Right lobe of liver (tissue), 4 donors: ENCODE measurements around the gene SCAP.

Experiments used
- POLR2A ChIP-seq: fragments of 450-650 bp; IDR thresholded peaks from one replicate; pipeline ENCODE4 v1.6.1; 2017; ENCODE audit warnings: antibody characterized with exemption, mild to moderate bottlenecking
- TF ChIP-seq, protein P1 (sequence below), 4 donors: fragments of 200-600 bp in 3 of 4; fragments of 450-650 bp in 1 of 4; IDR thresholded peaks; one replicate each; pipeline versions ENCODE4 v1.5.1 to v1.8.0; 2016 to 2022; ENCODE audit warnings: antibody characterized with exemption in 4 of 4, mild to moderate bottlenecking in 2 of 4
- donor health status: DM: no; HTN: no; CAD: no.
- donor health status: DM: no; HTN: no; CAD: no.
- donor health status: DM: no; HTN: yes; CAD: no.

- TF ChIP-seq, protein P1, sequence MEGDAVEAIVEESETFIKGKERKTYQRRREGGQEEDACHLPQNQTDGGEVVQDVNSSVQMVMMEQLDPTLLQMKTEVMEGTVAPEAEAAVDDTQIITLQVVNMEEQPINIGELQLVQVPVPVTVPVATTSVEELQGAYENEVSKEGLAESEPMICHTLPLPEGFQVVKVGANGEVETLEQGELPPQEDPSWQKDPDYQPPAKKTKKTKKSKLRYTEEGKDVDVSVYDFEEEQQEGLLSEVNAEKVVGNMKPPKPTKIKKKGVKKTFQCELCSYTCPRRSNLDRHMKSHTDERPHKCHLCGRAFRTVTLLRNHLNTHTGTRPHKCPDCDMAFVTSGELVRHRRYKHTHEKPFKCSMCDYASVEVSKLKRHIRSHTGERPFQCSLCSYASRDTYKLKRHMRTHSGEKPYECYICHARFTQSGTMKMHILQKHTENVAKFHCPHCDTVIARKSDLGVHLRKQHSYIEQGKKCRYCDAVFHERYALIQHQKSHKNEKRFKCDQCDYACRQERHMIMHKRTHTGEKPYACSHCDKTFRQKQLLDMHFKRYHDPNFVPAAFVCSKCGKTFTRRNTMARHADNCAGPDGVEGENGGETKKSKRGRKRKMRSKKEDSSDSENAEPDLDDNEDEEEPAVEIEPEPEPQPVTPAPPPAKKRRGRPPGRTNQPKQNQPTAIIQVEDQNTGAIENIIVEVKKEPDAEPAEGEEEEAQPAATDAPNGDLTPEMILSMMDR (IDR thresholded peaks at IDR 0.05), result no peak
- no peak for TF ChIP-seq POLR2A
Observed at GRCh38 chr3:47384425-47384824, 91.3 kb downstream of the SCAP start.
